GM21526 (cell line): ENCODE results near the gene HDAC1.
"Not testable (repeated sequence)": the region's sequence is repeated elsewhere in the genome, so short reads cannot be mapped to it uniquely, and the experiment has no call there.

ENCODE experiments used
- ATAC-seq: cut with Tn5 transposase; IDR thresholded peaks from one replicate; pipeline ENCODE4 v1.9.1; 2021; ENCODE audit warnings: moderate library complexity; ENCODE audit not compliant: unreplicated experiment, low FRiP score

HDAC1 gene

GRCh38 chr1:32291708-32292538 is at the start of gene HDAC1:
Gene HDAC1 (plus strand): TSS chr1:32292083. CDS start chr1:32292170, 87 bp downstream.
- ATAC-seq: peak; percentile 91

DNA sequence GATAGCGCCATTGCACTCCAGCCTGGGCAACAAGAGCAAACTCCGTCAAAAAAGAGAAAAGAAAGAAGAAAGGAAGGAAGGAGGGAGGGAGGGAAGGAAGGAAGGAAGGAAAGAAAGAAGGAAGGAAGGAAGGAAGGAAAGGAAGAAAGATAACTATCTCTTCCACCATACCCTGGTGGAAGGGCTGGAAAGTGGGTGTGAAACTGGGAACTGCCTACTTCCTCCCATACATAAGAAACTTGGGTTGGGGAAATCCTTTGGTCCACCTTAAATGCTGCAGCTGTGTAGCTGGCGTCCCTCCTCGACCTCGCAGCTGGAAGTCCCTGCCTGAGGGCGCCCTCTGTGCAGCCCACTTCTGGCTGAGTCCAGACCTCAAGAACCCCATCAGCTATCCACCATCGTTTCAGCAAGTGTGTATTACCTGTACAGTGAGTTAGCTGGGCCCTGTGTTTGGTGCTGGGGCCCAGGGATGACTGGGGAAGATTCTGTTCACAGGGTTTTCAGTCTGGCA is 49.5 kb upstream of the HDAC1 start:
- ATAC-seq: no peak

DNA sequence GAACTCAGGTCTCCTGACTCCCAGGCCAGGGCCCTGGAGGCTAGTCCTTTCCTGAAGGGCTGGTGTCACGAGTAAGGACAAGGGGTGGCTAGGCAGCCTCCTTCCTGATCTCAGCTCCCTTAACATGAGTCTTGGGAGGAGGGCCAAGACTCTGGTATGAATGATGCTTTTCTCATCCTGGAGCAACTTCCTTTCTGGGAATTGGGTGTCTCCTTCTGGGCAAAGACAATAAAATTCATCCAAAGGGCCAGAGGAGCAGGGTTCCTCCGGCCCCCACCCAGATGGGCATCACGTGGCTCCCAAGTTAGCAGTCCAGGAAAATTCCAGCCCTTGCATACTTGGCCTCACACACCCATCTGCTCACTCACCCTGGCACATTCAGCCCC is 45.0 kb upstream of the HDAC1 start, which contains the start of gene FAM167B:
TSS of gene FAM167B (plus strand) at position 335 of the 386 bp plus-strand sequence. CDS start 200 bp downstream, outside the sequence.
- ATAC-seq: no peak

DNA sequence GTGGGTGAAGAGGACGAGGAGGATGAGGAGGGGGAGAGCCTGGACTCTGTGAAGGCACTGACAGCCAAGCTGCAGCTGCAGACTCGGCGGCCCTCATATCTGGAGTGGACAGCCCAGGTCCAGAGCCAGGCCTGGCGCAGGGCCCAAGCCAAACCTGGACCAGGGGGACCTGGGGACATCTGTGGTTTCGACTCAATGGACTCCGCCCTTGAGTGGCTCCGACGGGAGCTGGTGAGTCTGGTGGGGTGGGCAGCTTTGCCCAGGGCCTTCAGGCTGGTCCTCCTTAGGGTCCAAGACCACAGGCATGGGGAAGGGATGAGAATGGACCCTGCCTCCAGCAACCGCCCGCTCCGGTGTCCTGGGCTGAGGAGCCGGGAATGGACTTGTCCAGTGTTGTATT is 44.4 kb upstream of the HDAC1 start:
- ATAC-seq: no peak

- ATAC-seq: no peak
Observed at GRCh38 chr1:32247983-32248889, 43.6 kb upstream of the HDAC1 start.

GRCh38 chr1:32249831-32250525 is 41.9 kb upstream of the HDAC1 start:
- ATAC-seq: peak; percentile 39

GRCh38 chr1:32250893-32251716 is 40.8 kb upstream of the HDAC1 start, which contains the start of gene LCK:
Gene LCK (plus strand): TSS chr1:32251265. CDS start chr1:32274330, 23,065 bp downstream.
- no peak for ATAC-seq

- ATAC-seq: no peak
Observed at GRCh38 chr1:32255072-32256071, 36.5 kb upstream of the HDAC1 start.

GRCh38 chr1:32256473-32257226 is 35.2 kb upstream of the HDAC1 start:
- no peak for ATAC-seq

DNA sequence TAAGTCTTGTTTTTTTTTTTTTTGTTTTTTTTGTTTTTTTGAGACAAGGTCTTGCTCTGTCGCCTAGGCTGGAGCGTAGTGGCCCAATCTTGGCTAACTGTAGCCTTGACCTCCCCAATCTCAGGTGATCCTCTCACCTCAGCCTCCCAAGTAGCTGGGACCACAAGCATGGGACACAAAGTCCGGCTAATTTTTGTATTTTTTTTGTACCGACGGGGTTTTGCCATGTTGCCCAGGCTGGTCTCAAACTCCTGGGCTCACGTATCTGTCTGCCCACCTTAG is 34.7 kb upstream of the HDAC1 start:
- no peak for ATAC-seq

DNA sequence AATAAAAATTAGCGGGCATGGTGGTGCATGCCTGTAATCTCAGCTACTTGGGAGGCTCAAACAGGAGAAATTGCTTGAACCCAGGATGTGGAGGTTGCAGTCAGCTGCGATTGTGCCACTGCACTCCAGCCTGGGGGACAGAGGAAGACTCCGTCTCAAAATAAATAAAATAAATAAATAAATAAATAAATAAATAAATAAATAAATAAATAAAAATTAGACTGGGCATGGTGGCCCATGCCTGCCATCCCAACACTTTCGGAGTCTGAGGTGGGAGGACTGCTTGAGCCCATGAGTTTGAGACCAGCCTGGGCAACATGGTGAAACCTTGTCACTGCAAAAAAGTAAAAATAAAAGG is 28.7 kb upstream of the HDAC1 start:
- not testable (repeated sequence) for ATAC-seq

DNA sequence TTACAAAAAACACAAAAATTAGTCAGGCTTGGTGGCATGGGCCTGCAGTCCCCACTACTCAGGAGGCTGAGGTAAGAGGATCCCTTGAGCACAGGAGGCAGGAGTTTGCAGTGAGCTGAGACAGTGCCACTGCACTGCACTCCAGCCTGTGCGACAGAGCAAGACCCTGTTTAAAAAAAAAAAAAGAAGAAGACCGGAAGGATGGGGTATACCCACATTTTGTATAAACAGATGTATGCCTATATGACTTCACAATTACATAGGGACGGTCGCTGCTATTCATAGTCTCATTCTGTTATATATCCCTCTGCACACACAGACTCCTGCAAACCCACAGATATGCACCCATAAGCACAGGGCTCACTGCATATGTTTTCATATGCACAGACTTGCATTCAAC is 28.1 kb upstream of the HDAC1 start:
- ATAC-seq: no peak

GRCh38 chr1:32265846-32266245 is 26.0 kb upstream of the HDAC1 start:
- no peak for ATAC-seq

- no peak for ATAC-seq
Observed at GRCh38 chr1:32266921-32267591, 24.8 kb upstream of the HDAC1 start.

DNA sequence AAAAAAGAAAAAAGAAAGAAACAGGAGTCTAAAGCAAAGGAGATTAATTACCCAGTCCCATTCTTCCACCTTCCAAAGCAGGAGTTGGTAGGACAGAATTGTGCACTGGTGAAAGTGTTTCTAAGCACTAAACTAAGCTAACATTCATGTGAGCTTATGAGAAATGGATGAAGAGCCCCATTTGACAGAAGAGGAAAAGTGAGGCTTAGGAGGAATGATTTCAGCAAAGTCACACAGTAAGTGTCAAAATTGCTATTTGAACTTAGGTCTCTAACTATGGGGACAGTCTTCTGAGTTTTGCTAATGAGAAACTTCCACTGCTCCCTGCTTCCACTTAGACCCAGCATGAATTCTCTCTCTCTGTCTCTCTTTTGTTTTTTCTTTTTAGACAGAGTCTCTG is 22.1 kb upstream of the HDAC1 start:
- no peak for ATAC-seq

GRCh38 chr1:32272557-32273390 is 19.1 kb upstream of the HDAC1 start:
- ATAC-seq: no peak
